Adipocyte (in vitro differentiated cells): Measurements from ENCODE around the gene GALR1.

Experiments
- DNase-seq: peaks from one replicate; pipeline ENCODE4 v3.0.0-alpha.2; 2015; ENCODE audit warnings: low read depth
- H3K27me3 ChIP-seq: replicated peaks from 2 replicates; pipeline ENCODE4 v1.7.0; 2013; ENCODE audit warnings: mild to moderate bottlenecking, low read length, moderate library complexity; ENCODE audit not compliant: control insufficient read depth, insufficient read depth
- H3K36me3 ChIP-seq: 2 replicates; pipeline ENCODE4 v1.7.0; 2013; ENCODE audit warnings: low read length, mild to moderate bottlenecking, moderate library complexity; ENCODE audit not compliant: control insufficient read depth, insufficient read depth, severe bottlenecking
- H3K4me1 ChIP-seq: 2 replicates; pipeline ENCODE4 v1.7.0; 2013; ENCODE audit warnings: mild to moderate bottlenecking, low read length, moderate library complexity; ENCODE audit not compliant: control insufficient read depth, insufficient read depth
- H3K4me3 ChIP-seq: 2 replicates; pipeline ENCODE4 v1.7.0; 2013; ENCODE audit warnings: mild to moderate bottlenecking, low read length, moderate library complexity
- H3K9ac ChIP-seq: 2 replicates; pipeline ENCODE4 v1.7.0; 2013; ENCODE audit warnings: mild to moderate bottlenecking, low read length, moderate library complexity
- H3K9me3 ChIP-seq: 2 replicates; pipeline ENCODE4 v1.7.0; 2013; ENCODE audit warnings: mild to moderate bottlenecking, low read length, moderate library complexity; ENCODE audit not compliant: control insufficient read depth

The GALR1 gene

DNA sequence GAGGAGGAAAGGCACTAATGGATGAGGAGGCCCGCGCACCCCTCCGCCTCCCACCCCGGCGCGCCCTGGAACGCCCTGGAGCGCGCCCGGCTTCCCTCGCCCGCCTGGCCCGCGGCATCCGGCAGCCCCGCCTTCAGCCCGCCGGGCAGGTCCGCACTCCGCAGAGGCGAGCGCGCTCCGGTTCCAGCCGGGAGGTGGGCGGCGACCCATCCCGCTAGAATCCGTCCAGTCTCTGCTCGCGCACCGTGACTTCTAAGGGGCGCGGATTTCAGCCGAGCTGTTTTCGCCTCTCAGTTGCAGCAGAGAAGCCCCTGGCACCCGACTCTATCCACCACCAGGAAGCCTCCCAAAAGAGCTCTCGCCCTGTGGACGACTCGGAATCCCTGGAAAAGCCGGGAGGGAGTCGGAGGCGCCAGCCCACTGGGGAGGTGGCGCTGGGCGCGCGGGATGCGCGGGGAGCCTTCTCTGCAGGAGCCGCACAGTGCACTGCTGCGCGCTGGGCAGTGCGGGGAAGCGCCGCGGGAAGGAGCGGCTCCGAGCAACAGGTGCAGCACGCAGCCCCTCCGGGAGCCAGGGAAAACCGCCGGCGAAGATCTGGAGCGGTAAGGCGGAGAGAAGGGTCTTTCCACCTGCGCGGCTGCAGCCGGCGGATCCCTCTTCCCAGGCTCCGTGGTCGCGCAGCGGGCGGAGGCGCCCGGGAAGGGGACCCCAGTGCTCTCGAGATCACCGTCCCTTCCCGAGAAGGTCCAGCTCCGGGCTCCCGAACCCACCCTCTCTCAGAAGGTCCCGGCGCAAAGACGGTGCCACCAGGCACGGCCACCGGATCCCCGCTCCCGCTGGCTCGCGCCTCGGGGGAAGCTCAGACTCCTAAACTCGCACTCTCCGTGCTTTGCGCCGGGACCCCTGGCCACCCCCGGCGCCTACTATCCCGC is at the start of gene GALR1:
Gene GALR1, plus strand, starts transcription at position 280 of the 932 bp plus-strand sequence. CDS start 701 bp downstream, outside the sequence.
- no peak for DNase-seq
- H3K9ac ChIP-seq: no peak within 1 kb of the TSS
- peaks cover 32% of the 10 kb centered on the region for H3K9me3 ChIP-seq
- H3K4me3 ChIP-seq: peak within 1 kb of the TSS; percentile 76
- H3K27me3 ChIP-seq: peaks cover 51% of the 10 kb centered on the region
- H3K4me1 ChIP-seq: no peaks in the 10 kb centered on the region
- H3K36me3 ChIP-seq: no peaks in the 10 kb centered on the region

- peaks cover 9% of the 10 kb centered on the region for H3K9me3 ChIP-seq
- no peak overlapping the region for H3K4me3 ChIP-seq
- no peak for DNase-seq
- H3K4me1 ChIP-seq: peaks cover 38% of the 10 kb centered on the region
- no peaks in the 10 kb centered on the region for H3K36me3 ChIP-seq
- H3K9ac ChIP-seq: no peak overlapping the region
- no peaks in the 10 kb centered on the region for H3K27me3 ChIP-seq
Measured at GRCh38 chr18:77201506-77201905, 48.1 kb upstream of the GALR1 start.

- no peak overlapping the region for H3K9ac ChIP-seq
- H3K9me3 ChIP-seq: peaks cover 10% of the 10 kb centered on the region
- H3K36me3 ChIP-seq: no peaks in the 10 kb centered on the region
- no peak for DNase-seq
- no peaks in the 10 kb centered on the region for H3K27me3 ChIP-seq
- H3K4me1 ChIP-seq: peaks cover 46% of the 10 kb centered on the region
- H3K4me3 ChIP-seq: no peak overlapping the region
Measured at GRCh38 chr18:77202329-77202728, 47.3 kb upstream of the GALR1 start.

GRCh38 chr18:77203071-77203470 is 46.6 kb upstream of the GALR1 start:
- peaks cover 10% of the 10 kb centered on the region for H3K9me3 ChIP-seq
- no peak overlapping the region for H3K4me3 ChIP-seq
- no peaks in the 10 kb centered on the region for H3K36me3 ChIP-seq
- H3K4me1 ChIP-seq: peaks cover 53% of the 10 kb centered on the region
- DNase-seq: peak; percentile 42
- H3K9ac ChIP-seq: no peak overlapping the region
- H3K27me3 ChIP-seq: no peaks in the 10 kb centered on the region

- H3K4me1 ChIP-seq: peaks cover 61% of the 10 kb centered on the region
- H3K4me3 ChIP-seq: no peak overlapping the region
Measured at GRCh38 chr18:77203851-77204250, 45.8 kb upstream of the GALR1 start.

GRCh38 chr18:77205769-77206168 is 43.9 kb upstream of the GALR1 start:
- Histone ChIP-seq H3K4me1 (peaks cover 54% of the 10 kb centered on the region), H3K9me3 (peaks cover 10% of the 10 kb centered on the region), H3K9ac (no peak overlapping the region), H3K27me3 (no peaks in the 10 kb centered on the region), H3K36me3 (no peaks in the 10 kb centered on the region), H3K4me3 (peak overlapping the region; percentile 42)
- DNase-seq: no peak

More at GRCh38 chr18:77203851-77204250, 45.8 kb upstream of the GALR1 start:
- no peaks in the 10 kb centered on the region for H3K36me3 ChIP-seq
- H3K9me3 ChIP-seq: peaks cover 10% of the 10 kb centered on the region
- DNase-seq: no peak
- H3K9ac ChIP-seq: no peak overlapping the region
- no peaks in the 10 kb centered on the region for H3K27me3 ChIP-seq

DNA sequence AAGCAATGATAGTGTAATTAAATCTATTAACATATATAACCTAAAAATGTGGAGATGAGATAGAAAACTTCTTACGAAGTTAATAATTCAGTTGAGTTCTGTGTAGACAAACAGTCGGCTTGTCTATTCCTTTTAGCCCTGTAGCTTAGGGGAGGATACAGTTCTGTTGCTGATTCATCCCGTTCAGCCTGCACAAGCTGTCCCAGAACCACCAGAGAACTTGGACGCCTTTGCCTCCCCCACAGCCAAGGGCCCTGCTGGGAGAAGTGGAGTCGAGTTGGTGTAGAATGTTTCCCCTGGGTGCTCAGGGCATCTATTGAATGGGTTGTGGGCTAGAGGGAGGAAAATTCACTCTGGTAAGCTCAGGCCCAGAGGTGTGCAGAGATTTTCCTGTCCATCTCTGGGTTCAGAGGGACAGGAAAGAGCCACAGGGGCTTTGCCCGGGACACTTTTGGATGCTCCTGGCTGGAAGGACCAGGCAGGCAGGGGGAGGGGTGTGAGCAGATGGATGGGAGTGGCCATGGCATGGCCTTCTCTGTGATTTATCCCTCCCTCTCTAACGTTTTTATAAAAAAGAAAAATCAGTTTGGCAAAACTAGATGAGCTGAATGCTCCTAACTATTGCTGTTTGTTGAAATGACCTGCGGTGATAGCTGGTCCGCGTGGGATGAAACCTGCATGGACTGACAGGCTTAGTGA is 42.8 kb upstream of the GALR1 start:
- no peak for DNase-seq
- H3K4me1 ChIP-seq: peaks cover 58% of the 10 kb centered on the region
- no peaks in the 10 kb centered on the region for H3K27me3 ChIP-seq
- H3K9me3 ChIP-seq: peaks cover 10% of the 10 kb centered on the region
- H3K4me3 ChIP-seq: peak overlapping the region; percentile 42
- peak overlapping the region; percentile 81 for H3K9ac ChIP-seq
- H3K36me3 ChIP-seq: no peaks in the 10 kb centered on the region

DNA sequence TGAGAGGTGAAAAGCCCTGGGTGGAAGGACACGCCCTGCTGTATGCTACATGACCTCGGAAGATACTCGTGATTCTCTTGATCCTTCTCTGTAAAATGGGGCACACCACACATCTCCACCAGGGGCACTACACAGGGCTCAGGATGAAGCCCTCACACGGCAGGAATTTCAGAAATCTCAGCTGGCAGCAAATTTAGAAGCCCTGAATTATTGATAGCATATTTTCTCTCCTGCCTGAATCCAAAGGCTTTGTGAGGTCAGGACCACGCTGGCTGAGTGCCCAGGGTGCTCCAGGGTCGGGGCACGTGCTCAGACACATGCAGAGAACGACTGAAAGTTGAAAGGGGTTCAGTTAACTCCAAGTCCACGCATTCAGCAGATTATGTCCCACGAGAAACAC is 42.1 kb upstream of the GALR1 start:
- DNase-seq: peak; percentile 83
- H3K9ac ChIP-seq: peak overlapping the region; percentile 81
- H3K4me3 ChIP-seq: peak overlapping the region; percentile 33
- peaks cover 10% of the 10 kb centered on the region for H3K9me3 ChIP-seq
- peaks cover 62% of the 10 kb centered on the region for H3K4me1 ChIP-seq
- no peaks in the 10 kb centered on the region for H3K36me3 ChIP-seq
- no peaks in the 10 kb centered on the region for H3K27me3 ChIP-seq

- H3K9me3 ChIP-seq: peaks cover 10% of the 10 kb centered on the region
- no peaks in the 10 kb centered on the region for H3K36me3 ChIP-seq
- H3K4me1 ChIP-seq: peaks cover 59% of the 10 kb centered on the region
- peak overlapping the region; percentile 18 for H3K4me3 ChIP-seq
- peak overlapping the region; percentile 15 for H3K9ac ChIP-seq
- H3K27me3 ChIP-seq: no peaks in the 10 kb centered on the region
- DNase-seq: peak; percentile 26
Measured at GRCh38 chr18:77208964-77209363, 40.7 kb upstream of the GALR1 start.

DNA sequence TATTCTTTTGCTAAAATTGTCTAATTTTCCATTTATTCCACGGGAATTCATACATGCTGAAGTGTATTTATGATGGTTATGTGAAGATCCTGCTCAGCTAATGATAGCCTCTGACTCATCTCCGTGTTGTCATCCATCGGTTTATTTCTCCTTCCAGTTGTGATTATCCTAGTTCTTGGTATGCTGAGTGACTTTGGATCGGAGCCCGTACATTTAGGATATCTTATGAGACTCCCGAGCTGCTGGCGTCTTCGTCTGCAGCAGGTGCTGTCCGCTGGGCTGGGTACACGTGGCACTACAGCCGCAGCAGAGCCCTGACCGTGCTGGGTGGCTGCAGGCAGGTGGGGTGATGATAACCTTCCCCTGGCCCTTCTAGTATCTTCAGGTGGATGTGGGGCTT is 40.1 kb upstream of the GALR1 start:
- Histone ChIP-seq H3K9me3 (peaks cover 10% of the 10 kb centered on the region), H3K4me1 (peaks cover 54% of the 10 kb centered on the region), H3K36me3 (no peaks in the 10 kb centered on the region), H3K9ac (no peak overlapping the region), H3K4me3 (no peak overlapping the region), H3K27me3 (no peaks in the 10 kb centered on the region)
- DNase-seq: no peak

GRCh38 chr18:77210249-77210648 is 39.4 kb upstream of the GALR1 start:
- no peak overlapping the region for H3K4me3 ChIP-seq
- no peaks in the 10 kb centered on the region for H3K27me3 ChIP-seq
- H3K4me1 ChIP-seq: peaks cover 54% of the 10 kb centered on the region
- no peaks in the 10 kb centered on the region for H3K36me3 ChIP-seq
- DNase-seq: no peak
- H3K9ac ChIP-seq: no peak overlapping the region
- H3K9me3 ChIP-seq: peaks cover 10% of the 10 kb centered on the region
